Left lung (tissue), 10 donors: ENCODE measurements around the gene CHPF2. TPM values are rescaled to one million over a fixed set of nuclear protein-coding genes. Genes with fewer than 3 reads are reported as not detected.

ENCODE experiments used
- ATAC-seq: fragments of 200-7000 bp; cut with Tn5 transposase; one replicate; pipeline ENCODE4 v1.9.1; 2020; ENCODE audit warnings: moderate library complexity
- DNase-seq, 4 donors: peaks; one replicate each; pipeline ENCODE4 v3.0.0-alpha.2; 2013 to 2020
- H3K27ac ChIP-seq, 2 donors: fragments of 200-600 bp; sonication (generic) in 1 of 2; one replicate each; pipeline versions ENCODE4 v1.5.0 to v1.8.0; 2020 to 2021
- H3K27me3 ChIP-seq, 2 donors: fragments of 200-600 bp; sonication (generic) in 1 of 2; one replicate each; pipeline versions ENCODE4 v1.5.0 to v1.8.0; 2020 to 2021
- H3K36me3 ChIP-seq, 2 donors: fragments of 200-600 bp; sonication (generic) in 1 of 2; one replicate each; pipeline versions ENCODE4 v1.5.0 to v1.8.0; 2020 to 2021
- H3K4me1 ChIP-seq, 2 donors: fragments of 200-600 bp; one replicate each; pipeline ENCODE4 v1.8.0; 2021
- H3K4me3 ChIP-seq, 2 donors: fragments of 200-600 bp; sonication (generic) in 1 of 2; one replicate each; pipeline versions ENCODE4 v1.5.0 to v1.8.0; 2020 to 2021; ENCODE audit warnings: mild to moderate bottlenecking in 1 of 2
- H3K9me3 ChIP-seq, 2 donors: fragments of 200-600 bp; sonication (generic) in 1 of 2; one replicate each; pipeline versions ENCODE4 v1.5.0 to v1.8.0; 2020 to 2021
- intact Hi-C, 2 donors: fragments of 100-400 bp; cut with DNase I; formaldehyde crosslinking; loops; one replicate each; pipeline versions ENCODE4 v1.11.2 to v1.14.2; 2022
- polyA plus RNA-seq, 6 donors: library from polyadenylated mRNA; unstranded; fragments of 120-200 nt; gene quantifications; one replicate each; pipeline ENCODE4 v1.2.1, GENCODE V29; 2013; ENCODE audit not compliant: insufficient read length in 6 of 6
- total RNA-seq, 2 donors: library from RNA; stranded (reverse); fragmentation: NEBNext Ultra II Directional; extraction: Animal tissue kit (Norgen Biotek cat#: 25700); gene quantifications; one replicate each; pipeline ENCODE4 v1.2.1, GENCODE V29; 2021
- TF ChIP-seq, protein P1 (sequence below), 2 donors: fragments of 200-600 bp; sonication (generic) in 1 of 2; IDR thresholded peaks; one replicate each; pipeline versions ENCODE4 v1.5.0 to v1.8.0; 2021; ENCODE audit warnings: antibody characterized with exemption in 2 of 2
- donor health status: DM: no; HTN: yes; CAD: no.
- donor health status: DM: no; HTN: no; CAD: no.

The CHPF2 gene
- total and polyA plus RNA-seq, 8 donors = 18.1 to 53.8 (median 23.0) TPM

DNA sequence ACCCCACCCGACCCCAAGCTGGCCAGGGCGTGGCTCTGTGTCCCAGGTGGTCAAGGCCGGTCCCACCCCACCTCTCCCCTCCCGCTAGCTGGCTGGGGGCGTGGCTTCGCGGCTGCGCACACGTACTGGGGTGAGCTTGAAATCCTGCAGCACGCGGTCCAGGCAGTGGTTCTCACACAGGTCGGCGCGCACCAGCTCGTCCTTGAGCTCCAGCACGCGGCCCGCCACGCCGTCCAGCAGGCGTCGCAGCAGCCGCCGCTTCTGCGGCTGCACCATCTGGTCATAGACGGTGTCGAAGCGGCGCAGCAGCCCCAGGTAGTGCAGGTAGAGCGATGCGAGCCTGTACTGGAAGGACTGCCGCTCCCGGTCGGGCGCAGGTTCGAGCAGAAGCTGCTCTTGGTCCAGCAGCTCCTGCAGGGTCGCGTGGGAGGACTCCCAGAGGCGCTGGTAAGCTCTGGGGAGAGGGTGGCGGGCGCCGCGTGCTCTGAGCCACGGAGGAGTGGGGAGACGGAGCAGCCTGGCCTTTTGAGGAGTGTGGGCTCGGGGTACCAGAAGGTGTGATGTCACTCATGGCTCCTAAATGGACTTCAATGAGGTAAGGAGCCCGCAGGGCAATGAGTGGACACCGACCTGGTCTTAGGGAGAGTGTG is 27.8 kb upstream of the CHPF2 start:
- ATAC-seq (peak; percentile 28), DNase-seq (no peak)
- H3K27ac ChIP-seq = no peak overlapping the region
- no peaks in the 10 kb centered on the region for H3K36me3 ChIP-seq
- H3K27me3 ChIP-seq = peaks cover 0 to 40% of the 10 kb centered on the region in 2 donors
- TF ChIP-seq, protein P1, sequence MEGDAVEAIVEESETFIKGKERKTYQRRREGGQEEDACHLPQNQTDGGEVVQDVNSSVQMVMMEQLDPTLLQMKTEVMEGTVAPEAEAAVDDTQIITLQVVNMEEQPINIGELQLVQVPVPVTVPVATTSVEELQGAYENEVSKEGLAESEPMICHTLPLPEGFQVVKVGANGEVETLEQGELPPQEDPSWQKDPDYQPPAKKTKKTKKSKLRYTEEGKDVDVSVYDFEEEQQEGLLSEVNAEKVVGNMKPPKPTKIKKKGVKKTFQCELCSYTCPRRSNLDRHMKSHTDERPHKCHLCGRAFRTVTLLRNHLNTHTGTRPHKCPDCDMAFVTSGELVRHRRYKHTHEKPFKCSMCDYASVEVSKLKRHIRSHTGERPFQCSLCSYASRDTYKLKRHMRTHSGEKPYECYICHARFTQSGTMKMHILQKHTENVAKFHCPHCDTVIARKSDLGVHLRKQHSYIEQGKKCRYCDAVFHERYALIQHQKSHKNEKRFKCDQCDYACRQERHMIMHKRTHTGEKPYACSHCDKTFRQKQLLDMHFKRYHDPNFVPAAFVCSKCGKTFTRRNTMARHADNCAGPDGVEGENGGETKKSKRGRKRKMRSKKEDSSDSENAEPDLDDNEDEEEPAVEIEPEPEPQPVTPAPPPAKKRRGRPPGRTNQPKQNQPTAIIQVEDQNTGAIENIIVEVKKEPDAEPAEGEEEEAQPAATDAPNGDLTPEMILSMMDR (IDR thresholded peaks at IDR 0.05) = no peak
- intact Hi-C loops = no loop called here
- H3K4me1 ChIP-seq = no peaks in the 10 kb centered on the region
- no peak overlapping the region for H3K4me3 ChIP-seq
- H3K9me3 ChIP-seq = no peaks in the 10 kb centered on the region

DNA sequence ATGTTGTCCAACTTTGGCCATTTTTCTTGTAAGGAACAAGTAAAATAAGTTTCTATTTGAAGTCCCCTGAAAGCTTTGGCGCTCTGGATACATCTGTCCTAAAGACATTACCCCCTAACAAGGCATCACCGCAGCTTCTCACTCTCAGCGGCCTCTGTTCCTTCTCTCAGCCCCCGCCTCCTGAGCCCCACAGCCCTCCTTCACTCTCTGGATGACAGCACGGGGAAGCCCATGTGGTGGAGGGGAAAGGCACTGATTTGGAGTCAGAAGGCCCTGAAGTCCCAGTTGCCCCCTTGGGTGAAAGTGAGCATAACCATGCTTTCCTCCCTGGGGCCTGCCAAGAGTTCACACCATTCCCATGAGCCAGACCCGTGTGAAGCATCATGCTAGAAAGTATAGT is 26.6 kb upstream of the CHPF2 start:
- intact Hi-C loops = no loop called here
- Histone ChIP-seq H3K4me1 (no peaks in the 10 kb centered on the region), H3K27ac (no peak overlapping the region), H3K4me3 (no peak overlapping the region), H3K27me3 (peaks cover 0 to 40% of the 10 kb centered on the region in 2 donors), H3K36me3 (no peaks in the 10 kb centered on the region), H3K9me3 (no peaks in the 10 kb centered on the region)
- ATAC-seq = no peak
- TF ChIP-seq, protein P1 (IDR thresholded peaks at IDR 0.05) = no peak
- no peak for DNase-seq

DNA sequence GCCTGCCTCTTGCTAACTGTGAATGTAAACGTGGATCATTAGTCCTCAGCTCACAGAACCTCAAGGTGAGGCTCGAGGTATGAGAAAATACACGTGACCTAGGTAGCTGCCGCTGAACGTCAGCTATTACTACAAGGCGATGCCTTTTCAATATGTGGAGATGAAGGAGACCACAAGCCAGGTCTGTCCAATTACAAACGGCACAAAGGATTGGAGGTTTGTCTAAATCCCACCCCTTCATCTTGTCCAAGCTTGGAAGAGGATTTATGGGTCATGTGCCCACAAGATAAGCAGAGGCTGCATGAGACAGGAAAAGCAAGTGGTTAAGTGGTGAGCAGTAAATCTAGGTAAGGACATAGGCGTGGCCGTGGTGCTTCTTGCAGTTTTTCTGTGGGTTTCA is 25.4 kb upstream of the CHPF2 start:
- intact Hi-C loops = no loop called here
- no peaks in the 10 kb centered on the region for H3K9me3 ChIP-seq
- peaks cover 0 to 40% of the 10 kb centered on the region in 2 donors for H3K27me3 ChIP-seq
- ATAC-seq (no peak), DNase-seq (no peak)
- no peak overlapping the region for H3K4me3 ChIP-seq
- H3K36me3 ChIP-seq = peaks cover 0 to 3% of the 10 kb centered on the region in 2 donors
- H3K27ac ChIP-seq = peak overlapping the region in 1 of 2 donors; percentile 8
- TF ChIP-seq, protein P1 (IDR thresholded peaks at IDR 0.05) = no peak
- H3K4me1 ChIP-seq = no peaks in the 10 kb centered on the region

GRCh38 chr7:151207315-151207714 is 25.0 kb upstream of the CHPF2 start:
- Histone ChIP-seq H3K36me3 (peaks cover 0 to 7% of the 10 kb centered on the region in 2 donors), H3K4me3 (no peak overlapping the region), H3K4me1 (no peaks in the 10 kb centered on the region), H3K9me3 (no peaks in the 10 kb centered on the region), H3K27me3 (peaks cover 0 to 40% of the 10 kb centered on the region in 2 donors), H3K27ac (no peak overlapping the region)
- intact Hi-C loops = no loop called here
- no peak for DNase-seq
- ATAC-seq = no peak
- TF ChIP-seq, protein P1 (IDR thresholded peaks at IDR 0.05) = no peak

DNA sequence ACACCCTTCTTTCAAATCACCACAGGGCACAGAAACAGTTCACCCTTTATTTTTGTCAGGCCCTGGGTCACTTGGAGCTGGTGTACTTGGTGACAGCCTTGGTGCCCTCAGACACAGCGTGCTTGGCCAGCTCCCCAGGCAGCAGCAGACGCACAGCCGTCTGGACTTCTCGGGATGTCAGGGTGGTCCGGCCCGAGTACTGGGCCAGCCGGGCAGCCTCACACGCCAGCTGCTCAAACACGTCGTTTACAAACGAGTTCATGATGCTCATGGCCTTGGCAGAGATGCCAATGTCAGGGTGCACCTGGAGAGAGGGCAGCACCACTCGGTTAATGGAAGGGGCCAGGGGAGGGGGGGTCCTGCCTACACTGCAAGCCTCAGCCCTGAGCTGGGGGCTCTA is 24.5 kb upstream of the CHPF2 start:
- H3K27me3 ChIP-seq = peaks cover 0 to 40% of the 10 kb centered on the region in 2 donors
- no peak overlapping the region for H3K27ac ChIP-seq
- peaks cover 0 to 11% of the 10 kb centered on the region in 2 donors for H3K36me3 ChIP-seq
- H3K4me1 ChIP-seq = no peaks in the 10 kb centered on the region
- TF ChIP-seq, protein P1 (IDR thresholded peaks at IDR 0.05) = no peak
- no peaks in the 10 kb centered on the region for H3K9me3 ChIP-seq
- DNase-seq = peak in 1 of 4 donors; percentile 25
- no peak for ATAC-seq
- intact Hi-C loops = no loop called here
- H3K4me3 ChIP-seq = no peak overlapping the region
